HG03175 (cell line): Measurements from ENCODE around the gene BAAT.
"Not testable (repeated sequence)": the region's sequence is repeated elsewhere in the genome, so short reads cannot be mapped to it uniquely, and the experiment has no call there.

ENCODE experiments used
- ATAC-seq: cut with Tn5 transposase; IDR thresholded peaks from one replicate; pipeline ENCODE4 v1.9.1; 2021; ENCODE audit warnings: mild to moderate bottlenecking, moderate library complexity; ENCODE audit not compliant: unreplicated experiment

The BAAT gene

DNA sequence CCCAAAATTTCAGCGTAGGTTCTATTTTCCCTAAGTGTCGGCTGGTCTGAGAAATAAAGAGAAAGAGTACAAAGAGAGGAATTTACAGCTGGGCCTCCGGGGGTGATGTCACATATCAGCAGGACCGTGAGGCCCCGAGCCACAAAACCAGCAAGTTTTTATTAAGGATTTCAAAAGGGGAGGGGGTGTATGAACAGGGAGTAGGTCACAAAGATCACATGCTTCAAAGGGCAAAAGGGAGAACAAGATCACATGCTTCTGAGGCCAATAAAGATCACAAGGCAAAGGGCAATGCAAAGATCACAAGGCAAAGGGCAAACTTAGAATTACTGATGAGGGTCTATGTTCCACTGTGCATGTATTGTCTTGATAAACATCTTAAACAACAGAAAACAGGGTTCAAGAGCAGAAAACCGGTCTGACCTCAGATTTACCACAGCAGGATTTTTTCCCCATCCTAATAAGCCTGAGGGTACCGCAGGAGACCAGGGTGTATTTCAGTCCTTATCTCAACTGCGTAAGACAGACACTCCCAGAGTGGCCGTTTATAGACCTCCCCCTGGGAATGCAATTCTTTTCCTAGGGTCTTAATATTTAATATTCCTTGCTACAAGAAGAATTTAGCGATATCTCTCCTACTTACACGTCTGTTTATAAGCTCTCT, at the start of gene BAAT:
TSS of gene BAAT (minus strand) at position 134 of the 664 bp plus-strand sequence. CDS start 13,602 bp downstream, outside the sequence.
- ATAC-seq: not testable (repeated sequence)

- ATAC-seq: no peak
Measured at GRCh38 chr9:101433229-101433628, 48.4 kb upstream of the BAAT start.

GRCh38 chr9:101432740-101433139, 47.9 kb upstream of the BAAT start:
- no peak for ATAC-seq

DNA sequence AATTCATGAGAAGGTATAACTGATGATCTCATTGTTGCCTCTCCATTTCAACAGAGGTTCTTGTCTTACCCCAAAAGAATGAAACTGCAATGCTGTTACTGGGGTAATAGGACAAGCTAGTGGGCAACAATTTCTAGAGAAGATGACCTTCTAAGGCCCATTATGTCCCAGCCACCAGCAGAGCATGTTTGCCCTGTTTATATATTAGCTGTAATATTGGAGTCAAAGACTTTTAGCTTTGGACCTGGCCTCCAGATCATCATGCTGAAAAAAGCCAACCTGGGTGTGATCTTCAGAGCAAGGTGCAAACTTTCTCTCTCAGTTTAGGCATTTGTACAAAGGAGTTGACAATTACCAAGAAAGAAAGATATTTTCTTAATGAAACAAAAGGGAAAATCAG, 47.4 kb upstream of the BAAT start:
- ATAC-seq: no peak

- no peak for ATAC-seq
Measured at GRCh38 chr9:101429736-101430135, 44.9 kb upstream of the BAAT start.

- ATAC-seq: no peak
Measured at GRCh38 chr9:101428909-101429308, 44.1 kb upstream of the BAAT start.

DNA sequence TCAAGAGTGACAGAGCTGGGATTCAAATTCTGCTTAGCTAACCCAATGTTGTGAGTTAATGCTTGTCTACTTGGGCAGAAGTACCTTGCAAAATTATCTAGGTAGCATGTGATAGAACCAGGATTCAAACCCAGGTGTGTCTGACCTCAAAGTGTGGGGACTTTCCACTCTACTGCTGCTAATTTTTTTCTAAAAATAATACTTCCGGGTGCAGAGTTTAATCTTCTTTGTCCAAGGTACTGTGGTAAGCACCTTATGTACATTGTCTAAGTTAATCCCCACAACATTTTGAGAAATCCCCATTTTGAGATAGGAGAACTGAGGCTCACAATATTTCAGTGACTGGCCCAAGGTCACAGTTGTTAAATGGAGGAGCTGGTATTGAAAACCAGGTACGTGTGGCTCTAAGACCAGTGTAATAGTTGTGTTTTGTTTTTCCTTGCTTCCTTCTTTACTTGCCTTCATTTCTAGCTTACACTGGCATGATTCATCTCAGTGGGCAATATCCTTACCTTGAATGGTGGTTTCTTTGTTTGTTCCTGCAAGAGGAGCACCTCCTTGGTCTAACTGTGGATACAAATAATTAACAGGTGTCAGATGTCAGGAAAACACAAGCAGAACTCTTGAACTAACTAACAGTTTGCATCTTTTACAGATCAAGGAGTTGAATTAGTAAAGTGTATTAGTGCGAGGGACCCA, 43.3 kb upstream of the BAAT start:
- ATAC-seq: peak; percentile 69

DNA sequence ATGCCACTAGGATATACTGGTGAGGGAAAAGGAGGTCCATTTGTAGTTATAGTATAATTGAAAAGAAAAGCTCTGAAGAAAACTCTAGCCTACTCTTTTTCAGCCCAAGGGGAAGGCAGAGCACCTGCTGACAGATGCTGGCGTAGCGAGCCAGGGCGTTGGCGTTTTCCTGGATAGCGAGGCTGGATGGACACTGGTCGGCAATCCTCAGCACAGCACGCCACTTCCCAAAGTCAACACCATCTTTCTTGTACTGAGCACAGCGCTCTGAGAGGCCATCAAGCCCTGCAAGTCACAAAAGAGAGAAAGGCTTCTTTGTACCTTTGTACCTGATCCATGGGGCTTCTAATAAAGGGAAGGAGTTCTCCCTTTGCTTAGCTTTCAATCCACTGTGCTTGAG, 42.6 kb upstream of the BAAT start:
- peak; percentile 3 for ATAC-seq

- ATAC-seq: no peak
Measured at GRCh38 chr9:101421653-101422065, 36.9 kb upstream of the BAAT start.

GRCh38 chr9:101419863-101420262, 35.1 kb upstream of the BAAT start:
- ATAC-seq: no peak

GRCh38 chr9:101418518-101419430, 34.0 kb upstream of the BAAT start:
- ATAC-seq: no peak

- ATAC-seq: no peak
Measured at GRCh38 chr9:101417977-101418376, 33.2 kb upstream of the BAAT start.

DNA sequence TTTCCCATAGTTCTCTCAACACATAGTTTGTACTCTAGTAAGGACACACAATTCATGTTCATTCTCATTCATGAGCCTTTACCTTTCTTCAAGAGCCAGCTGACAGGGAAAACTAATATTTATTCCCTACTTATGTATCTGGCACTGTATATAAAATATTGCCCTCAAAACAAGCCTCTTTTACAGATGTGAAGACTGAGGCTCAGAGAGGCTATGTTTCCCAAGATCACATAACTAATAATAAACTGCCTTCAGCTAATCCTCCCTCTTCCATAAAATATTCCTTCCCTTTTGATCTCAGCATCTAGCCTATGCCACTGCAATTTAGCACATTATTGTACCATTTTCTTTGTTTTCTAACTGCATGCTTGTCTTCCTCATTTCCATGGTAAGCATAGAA, 32.6 kb upstream of the BAAT start:
- no peak for ATAC-seq

DNA sequence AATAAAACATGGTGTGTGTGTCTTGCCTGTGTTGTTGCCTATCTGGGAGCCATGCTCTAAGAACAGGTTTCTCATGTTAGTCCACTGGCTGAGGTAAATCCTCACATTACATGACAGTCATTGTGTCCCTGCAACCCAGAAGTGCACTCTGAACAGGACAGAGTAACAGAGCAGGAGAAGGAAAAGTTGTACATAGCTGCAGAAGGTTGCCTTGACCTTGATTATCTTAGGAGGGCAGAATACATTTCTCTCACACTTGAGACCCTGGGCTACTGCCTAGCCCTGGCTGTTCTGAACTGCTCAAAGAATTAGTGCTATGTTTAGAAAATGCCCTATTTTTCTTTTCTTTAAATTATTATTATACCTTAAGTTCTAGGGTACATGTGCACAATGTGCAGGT, 30.8 kb upstream of the BAAT start:
- no peak for ATAC-seq

DNA sequence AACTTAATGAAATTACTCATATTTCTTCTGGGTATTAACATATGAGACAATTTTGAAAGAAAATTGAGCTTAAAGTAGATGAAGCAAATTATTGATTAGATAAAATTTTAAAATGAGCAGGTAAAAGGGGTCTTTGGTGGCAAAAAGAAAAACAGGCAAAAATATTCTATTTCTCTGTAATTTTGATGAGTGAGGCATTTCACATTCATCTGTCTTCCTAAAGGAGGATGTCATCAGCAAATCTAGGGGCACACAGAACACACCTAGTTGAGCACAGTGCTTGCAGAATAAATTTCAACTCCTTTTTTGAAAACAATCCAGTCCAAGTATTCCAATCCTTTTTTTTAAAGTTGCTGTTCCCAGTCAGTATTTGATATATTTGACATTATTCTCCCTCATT, 30.0 kb upstream of the BAAT start:
- ATAC-seq: no peak

DNA sequence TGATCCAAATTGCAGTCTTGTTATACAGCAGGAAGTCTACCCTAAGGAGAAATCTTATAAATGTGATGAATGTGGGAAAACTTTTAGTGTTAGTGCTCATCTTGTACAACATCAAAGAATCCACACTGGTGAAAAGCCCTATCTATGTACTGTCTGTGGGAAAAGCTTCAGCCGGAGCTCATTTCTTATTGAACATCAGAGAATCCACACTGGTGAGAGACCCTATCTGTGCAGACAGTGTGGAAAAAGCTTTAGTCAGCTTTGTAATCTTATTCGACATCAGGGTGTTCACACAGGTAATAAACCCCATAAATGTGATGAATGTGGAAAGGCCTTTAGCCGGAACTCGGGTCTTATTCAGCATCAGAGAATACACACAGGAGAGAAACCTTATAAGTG, 24.3 kb upstream of the BAAT start:
- no peak for ATAC-seq

DNA sequence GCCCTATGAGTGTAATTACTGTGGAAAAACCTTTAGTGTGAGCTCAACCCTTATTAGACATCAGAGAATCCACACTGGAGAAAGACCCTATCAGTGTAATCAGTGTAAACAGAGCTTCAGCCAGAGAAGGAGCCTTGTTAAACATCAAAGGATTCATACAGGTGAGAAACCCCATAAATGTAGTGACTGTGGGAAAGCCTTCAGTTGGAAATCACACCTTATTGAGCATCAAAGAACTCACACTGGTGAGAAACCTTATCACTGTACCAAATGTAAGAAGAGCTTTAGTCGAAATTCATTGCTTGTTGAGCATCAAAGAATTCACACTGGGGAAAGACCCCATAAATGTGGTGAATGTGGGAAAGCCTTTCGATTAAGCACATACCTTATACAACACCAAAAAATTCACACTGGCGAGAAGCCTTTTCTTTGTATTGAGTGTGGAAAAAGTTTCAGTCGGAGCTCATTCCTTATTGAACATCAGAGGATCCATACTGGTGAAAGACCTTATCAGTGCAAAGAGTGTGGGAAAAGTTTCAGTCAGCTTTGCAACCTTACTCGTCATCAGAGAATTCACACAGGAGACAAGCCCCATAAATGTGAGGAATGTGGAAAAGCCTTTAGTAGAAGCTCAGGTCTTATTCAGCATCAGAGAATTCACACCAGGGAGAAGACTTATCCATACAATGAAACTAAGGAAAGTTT, 23.7 kb upstream of the BAAT start:
- ATAC-seq: no peak

DNA sequence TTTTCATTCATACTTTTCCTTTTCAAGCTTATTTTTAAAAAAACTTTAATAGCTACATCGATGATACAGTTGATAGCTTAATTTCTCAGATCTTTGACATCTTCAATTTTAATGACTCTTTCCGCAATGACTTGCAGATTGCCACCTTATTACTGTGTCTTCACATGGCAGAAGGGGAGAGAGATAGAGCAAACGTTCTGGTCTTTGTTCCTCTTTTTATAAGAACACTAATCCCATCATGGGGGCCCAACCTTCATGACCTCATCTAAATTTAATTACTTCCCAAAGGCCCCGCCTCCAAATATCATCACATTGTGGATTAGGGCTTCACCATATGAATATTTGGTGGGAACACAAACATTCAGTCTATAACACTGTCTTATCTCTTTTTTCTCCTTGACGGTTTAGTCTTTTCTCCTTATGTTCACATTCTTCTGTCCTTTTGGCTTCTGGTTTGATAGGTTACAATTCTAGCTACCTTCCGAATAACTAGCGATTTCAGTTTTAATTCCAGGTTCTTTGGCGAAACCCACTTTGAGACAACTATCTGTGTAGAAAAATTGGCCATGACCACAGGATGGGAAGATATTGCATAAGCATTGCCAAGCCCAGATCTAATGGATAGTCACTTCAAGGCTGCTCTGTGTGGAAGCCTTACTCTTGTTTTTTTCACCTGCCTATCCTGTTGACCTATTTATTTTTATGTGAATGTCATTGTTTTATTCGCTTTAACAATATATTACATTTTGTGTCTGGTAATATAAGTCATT, 18.9 kb upstream of the BAAT start:
- ATAC-seq: no peak

DNA sequence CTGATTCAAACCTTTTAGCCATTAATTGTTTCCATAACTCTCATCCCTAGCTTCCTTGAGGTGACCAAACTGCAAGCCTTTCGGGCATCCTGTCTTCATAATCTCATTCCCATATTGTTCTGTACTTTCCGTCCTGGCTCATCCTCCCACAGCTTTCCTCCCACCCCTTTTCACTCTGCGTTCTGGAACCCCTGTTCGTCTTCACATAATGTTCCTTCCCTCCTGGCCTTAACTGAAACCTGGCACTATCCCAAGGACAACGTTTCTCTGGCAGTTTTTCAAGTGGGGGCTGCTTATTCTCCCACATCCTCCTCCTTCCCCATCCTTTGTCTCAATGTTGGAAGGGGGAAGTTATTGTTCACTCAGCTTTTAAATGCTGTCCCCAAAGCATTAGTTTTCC, 15.3 kb upstream of the BAAT start:
- no peak for ATAC-seq

DNA sequence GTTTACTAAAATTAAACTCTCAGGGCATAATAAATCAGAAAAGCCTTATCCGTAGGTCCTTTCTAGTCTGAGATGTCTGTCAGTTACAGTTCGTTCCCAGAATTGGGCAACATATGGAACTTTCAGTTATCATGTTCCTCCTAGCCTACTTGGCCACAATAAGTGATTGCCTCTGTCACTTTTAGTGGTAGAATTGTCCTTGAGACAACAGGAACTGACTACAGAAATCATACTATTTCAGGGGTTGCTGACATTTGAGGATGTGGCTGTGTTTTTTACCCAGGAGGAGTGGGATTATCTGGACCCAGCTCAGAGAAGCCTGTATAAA, 14.8 kb upstream of the BAAT start:
- ATAC-seq: no peak
